Stimulated activated memory B cell treated with anti-CD40 and anti-IgM and Interleukin-4, amounts not matched to agents 10 μg/mL and 1 μg/mL and 100 μg/mL, for 72 hours (primary cell): ENCODE results near the gene TAS2R60.
"Not testable (repeated sequence)": the region's sequence is repeated elsewhere in the genome, so short reads cannot be mapped to it uniquely, and the experiment has no call there.

Experiments used
- ATAC-seq: fragments of 150-1000 bp; cut with Tn5 transposase; 2 replicates; pipeline ENCODE4 v1.10.0; 2021
- H3K27ac Mint-ChIP-seq: one replicate; pipeline ENCODE4 v1.8.0; 2022; ENCODE audit warnings: mild to moderate bottlenecking, mixed read lengths
- H3K27me3 Mint-ChIP-seq: one replicate; pipeline ENCODE4 v1.8.0; 2022; ENCODE audit warnings: mixed read lengths
- H3K36me3 Mint-ChIP-seq: one replicate; pipeline ENCODE4 v1.8.0; 2022; ENCODE audit warnings: mixed read lengths
- H3K4me1 Mint-ChIP-seq: one replicate; pipeline ENCODE4 v1.8.0; 2022; ENCODE audit warnings: mixed read lengths
- H3K4me3 Mint-ChIP-seq: one replicate; pipeline ENCODE4 v1.8.0; 2022; ENCODE audit warnings: mild to moderate bottlenecking, moderate library complexity, mixed read lengths
- H3K9me3 Mint-ChIP-seq: one replicate; pipeline ENCODE4 v1.8.0; 2022; ENCODE audit warnings: mixed read lengths

TAS2R60 gene

GRCh38 chr7:143420624-143421023 is 22.6 kb upstream of the TAS2R60 start:
- peaks cover 36% of the 10 kb centered on the region for H3K27me3 Mint-ChIP-seq
- not testable (repeated sequence) for ATAC-seq, H3K27ac Mint-ChIP-seq, H3K9me3 Mint-ChIP-seq, H3K4me1 Mint-ChIP-seq, H3K4me3 Mint-ChIP-seq, H3K36me3 Mint-ChIP-seq

GRCh38 chr7:143422033-143422432 is 21.2 kb upstream of the TAS2R60 start:
- Mint-ChIP-seq H3K27ac (no peak overlapping the region), H3K4me1 (peaks cover 8% of the 10 kb centered on the region), H3K36me3 (no peaks in the 10 kb centered on the region), H3K9me3 (no peaks in the 10 kb centered on the region), H3K27me3 (peaks cover 29% of the 10 kb centered on the region), H3K4me3 (no peak overlapping the region)
- ATAC-seq = no peak

GRCh38 chr7:143424476-143424875 is 18.8 kb upstream of the TAS2R60 start:
- H3K36me3 Mint-ChIP-seq, H3K4me1 Mint-ChIP-seq, H3K27me3 Mint-ChIP-seq, ATAC-seq, H3K9me3 Mint-ChIP-seq, H3K4me3 Mint-ChIP-seq, H3K27ac Mint-ChIP-seq: not testable (repeated sequence)

- ATAC-seq = no peak
- no peak overlapping the region for H3K4me3 Mint-ChIP-seq
- peaks cover 10% of the 10 kb centered on the region for H3K27me3 Mint-ChIP-seq
- no peaks in the 10 kb centered on the region for H3K9me3 Mint-ChIP-seq
- no peaks in the 10 kb centered on the region for H3K36me3 Mint-ChIP-seq
- peak overlapping the region; percentile 19 for H3K27ac Mint-ChIP-seq
- peaks cover 9% of the 10 kb centered on the region for H3K4me1 Mint-ChIP-seq
These were observed 16.6 kb upstream of the TAS2R60 start for GRCh38 chr7:143426479-143427142.

GRCh38 chr7:143429770-143430698 is 13.2 kb upstream of the TAS2R60 start:
- Mint-ChIP-seq H3K27ac (no peak overlapping the region), H3K9me3 (no peaks in the 10 kb centered on the region), H3K4me1 (peaks cover 9% of the 10 kb centered on the region), H3K36me3 (no peaks in the 10 kb centered on the region), H3K27me3 (peaks cover 25% of the 10 kb centered on the region), H3K4me3 (no peak overlapping the region)
- no peak for ATAC-seq

GRCh38 chr7:143431109-143431508 is 12.1 kb upstream of the TAS2R60 start:
- ATAC-seq = no peak
- no peak overlapping the region for H3K4me3 Mint-ChIP-seq
- H3K27me3 Mint-ChIP-seq = peaks cover 36% of the 10 kb centered on the region
- H3K36me3 Mint-ChIP-seq = no peaks in the 10 kb centered on the region
- H3K9me3 Mint-ChIP-seq = no peaks in the 10 kb centered on the region
- H3K4me1 Mint-ChIP-seq = peaks cover 9% of the 10 kb centered on the region
- H3K27ac Mint-ChIP-seq = no peak overlapping the region

- peaks cover 18% of the 10 kb centered on the region for H3K4me1 Mint-ChIP-seq
- no peak for ATAC-seq
- H3K36me3 Mint-ChIP-seq = no peaks in the 10 kb centered on the region
- H3K4me3 Mint-ChIP-seq = no peak overlapping the region
- peaks cover 46% of the 10 kb centered on the region for H3K27me3 Mint-ChIP-seq
- H3K9me3 Mint-ChIP-seq = no peaks in the 10 kb centered on the region
- no peak overlapping the region for H3K27ac Mint-ChIP-seq
These were observed 9.5 kb upstream of the TAS2R60 start for GRCh38 chr7:143433759-143434158.

GRCh38 chr7:143434660-143435059 is 8.6 kb upstream of the TAS2R60 start:
- Mint-ChIP-seq H3K36me3 (no peaks in the 10 kb centered on the region), H3K27me3 (peaks cover 46% of the 10 kb centered on the region), H3K27ac (no peak overlapping the region), H3K4me1 (peaks cover 18% of the 10 kb centered on the region), H3K4me3 (no peak overlapping the region), H3K9me3 (no peaks in the 10 kb centered on the region)
- no peak for ATAC-seq

GRCh38 chr7:143435266-143435665 is 8.0 kb upstream of the TAS2R60 start:
- H3K27ac Mint-ChIP-seq = no peak overlapping the region
- no peaks in the 10 kb centered on the region for H3K36me3 Mint-ChIP-seq
- peaks cover 18% of the 10 kb centered on the region for H3K4me1 Mint-ChIP-seq
- ATAC-seq = no peak
- H3K9me3 Mint-ChIP-seq = no peaks in the 10 kb centered on the region
- no peak overlapping the region for H3K4me3 Mint-ChIP-seq
- H3K27me3 Mint-ChIP-seq = peaks cover 46% of the 10 kb centered on the region

- no peaks in the 10 kb centered on the region for H3K36me3 Mint-ChIP-seq
- peaks cover 37% of the 10 kb centered on the region for H3K27me3 Mint-ChIP-seq
- H3K4me3 Mint-ChIP-seq = no peak overlapping the region
- no peak overlapping the region for H3K27ac Mint-ChIP-seq
- no peaks in the 10 kb centered on the region for H3K9me3 Mint-ChIP-seq
- H3K4me1 Mint-ChIP-seq = peaks cover 18% of the 10 kb centered on the region
- no peak for ATAC-seq
These were observed 6.8 kb upstream of the TAS2R60 start for GRCh38 chr7:143436325-143436946.

GRCh38 chr7:143437578-143437977 is 5.7 kb upstream of the TAS2R60 start:
- Mint-ChIP-seq H3K36me3 (no peaks in the 10 kb centered on the region), H3K4me3 (no peak overlapping the region), H3K4me1 (peaks cover 18% of the 10 kb centered on the region), H3K27ac (no peak overlapping the region), H3K27me3 (peaks cover 31% of the 10 kb centered on the region), H3K9me3 (no peaks in the 10 kb centered on the region)
- ATAC-seq = no peak

GRCh38 chr7:143439866-143440265 is 3.4 kb upstream of the TAS2R60 start:
- peaks cover 22% of the 10 kb centered on the region for H3K27me3 Mint-ChIP-seq
- no peaks in the 10 kb centered on the region for H3K36me3 Mint-ChIP-seq
- ATAC-seq = no peak
- H3K9me3 Mint-ChIP-seq = no peaks in the 10 kb centered on the region
- no peak overlapping the region for H3K4me3 Mint-ChIP-seq
- no peak overlapping the region for H3K27ac Mint-ChIP-seq
- H3K4me1 Mint-ChIP-seq = peaks cover 18% of the 10 kb centered on the region

GRCh38 chr7:143444063-143444782 is 970 bp downstream of the TAS2R60 start:
- Mint-ChIP-seq H3K9me3 (no peaks in the 10 kb centered on the region), H3K27ac (no peak overlapping the region), H3K27me3 (no peaks in the 10 kb centered on the region), H3K4me1 (no peaks in the 10 kb centered on the region), H3K36me3 (no peaks in the 10 kb centered on the region), H3K4me3 (no peak overlapping the region)
- no peak for ATAC-seq

GRCh38 chr7:143444785-143445184 is 1.5 kb downstream of the TAS2R60 start:
- H3K9me3 Mint-ChIP-seq = no peaks in the 10 kb centered on the region
- H3K4me1 Mint-ChIP-seq = no peaks in the 10 kb centered on the region
- ATAC-seq = no peak
- no peak overlapping the region for H3K27ac Mint-ChIP-seq
- no peaks in the 10 kb centered on the region for H3K36me3 Mint-ChIP-seq
- no peaks in the 10 kb centered on the region for H3K27me3 Mint-ChIP-seq
- H3K4me3 Mint-ChIP-seq = no peak overlapping the region

GRCh38 chr7:143447466-143447865 is 4.2 kb downstream of the TAS2R60 start:
- no peaks in the 10 kb centered on the region for H3K36me3 Mint-ChIP-seq
- no peaks in the 10 kb centered on the region for H3K4me1 Mint-ChIP-seq
- peaks cover 12% of the 10 kb centered on the region for H3K27me3 Mint-ChIP-seq
- no peak overlapping the region for H3K4me3 Mint-ChIP-seq
- ATAC-seq = no peak
- H3K9me3 Mint-ChIP-seq = no peaks in the 10 kb centered on the region
- no peak overlapping the region for H3K27ac Mint-ChIP-seq
